Keratinocyte (primary cell): ENCODE results near the gene SLC6A2. TPM values are rescaled to one million over a fixed set of nuclear protein-coding genes. Genes with fewer than 3 reads are reported as not detected.

Experiments used
- DNase-seq: peaks from one replicate; pipeline ENCODE4 v3.0.0-alpha.2; 2011; ENCODE audit warnings: low read depth, missing footprints, low spot score
- FAIRE-seq: peaks from 2 replicates; lab custom pipeline; 2011; peaks lifted over from hg19 to GRCh38; lab: Jason Lieb, UNC
- H2AFZ ChIP-seq: 2 replicates; pipeline ENCODE4 v1.6.0; 2012; ENCODE audit warnings: low read length, control low read depth, inconsistent platforms; ENCODE audit not compliant: control insufficient read depth
- H3K27ac ChIP-seq: 2 replicates; pipeline ENCODE4 v1.5.1; 2011; ENCODE audit warnings: low read length; ENCODE audit not compliant: control insufficient read depth, insufficient read depth
- H3K27me3 ChIP-seq: 3 replicates; pipeline ENCODE4 v1.6.0; 2011; ENCODE audit warnings: low read length; ENCODE audit not compliant: control insufficient read depth, insufficient read depth; ENCODE audit errors: extremely low read depth
- H3K36me3 ChIP-seq, 2 experiments: 2 replicates in 1 of 2; 3 replicates in 1 of 2; pipeline ENCODE4 v1.5.1; 2011; ENCODE audit warnings: low read length in 2 of 2, mild to moderate bottlenecking in 1 of 2; ENCODE audit not compliant: control insufficient read depth in 2 of 2, insufficient read depth in 2 of 2; ENCODE audit errors: extremely low read depth in 1 of 2
- H3K4me1 ChIP-seq: 3 replicates; pipeline ENCODE4 v1.5.1; 2011; ENCODE audit warnings: low read length; ENCODE audit not compliant: control insufficient read depth, insufficient read depth; ENCODE audit errors: extremely low read depth
- H3K4me2 ChIP-seq: 3 replicates; pipeline ENCODE4 v1.6.0; 2011; ENCODE audit warnings: low read depth, low read length; ENCODE audit not compliant: control insufficient read depth, insufficient read depth; ENCODE audit errors: extremely low read depth
- H3K4me3 ChIP-seq, 3 experiments: fragments of 200-600 bp in 1 of 3; sonication (generic) in 1 of 3; 2 replicates in 2 of 3; 3 replicates in 1 of 3; pipeline ENCODE4 v1.5.1; 2011 to 2016; ENCODE audit warnings: low read length in 3 of 3, mild to moderate bottlenecking in 3 of 3, control low read depth in 2 of 3, inconsistent platforms in 1 of 3, low read depth in 1 of 3, mixed read lengths in 1 of 3, mixed run types in 1 of 3, moderate library complexity in 1 of 3; ENCODE audit not compliant: control insufficient read depth in 2 of 3, insufficient read depth in 2 of 3; ENCODE audit errors: extremely low read depth in 1 of 3
- H3K79me2 ChIP-seq: 2 replicates; pipeline ENCODE4 v1.6.0; 2012; ENCODE audit warnings: low read length; ENCODE audit not compliant: control insufficient read depth, insufficient read depth
- H3K9ac ChIP-seq: 3 replicates; pipeline ENCODE4 v1.6.0; 2011; ENCODE audit warnings: low read length; ENCODE audit not compliant: control insufficient read depth, insufficient read depth; ENCODE audit errors: extremely low read depth
- H3K9me1 ChIP-seq: 3 replicates; pipeline ENCODE4 v1.6.0; 2011; ENCODE audit warnings: low read length; ENCODE audit not compliant: control insufficient read depth, insufficient read depth; ENCODE audit errors: extremely low read depth
- H3K9me3 ChIP-seq: 2 replicates; pipeline ENCODE4 v1.5.1; 2012; ENCODE audit warnings: low read depth, low read length; ENCODE audit not compliant: control insufficient read depth
- H4K20me1 ChIP-seq: 3 replicates; pipeline ENCODE4 v1.6.0; 2011; ENCODE audit warnings: low read length; ENCODE audit not compliant: control insufficient read depth, insufficient read depth; ENCODE audit errors: extremely low read depth
- CTCF ChIP-seq, 3 experiments: IDR thresholded peaks in 1 of 3; conservative IDR thresholded peaks in 1 of 3; optimal IDR thresholded peaks in 1 of 3; 2 replicates in 2 of 3; 3 replicates in 1 of 3; pipeline versions ENCODE3 to v1.5.1; 2011; ENCODE audit warnings: low read length in 3 of 3, mild to moderate bottlenecking in 3 of 3, moderate library complexity in 2 of 3, control low read depth in 1 of 3, inconsistent platforms in 1 of 3; ENCODE audit not compliant: insufficient read depth in 2 of 3; ENCODE audit errors: extremely low read depth in 1 of 3
- EZH2 ChIP-seq: IDR thresholded peaks from one replicate; pipeline ENCODE4 v1.6.1; 2012; ENCODE audit warnings: inconsistent platforms, mild to moderate bottlenecking, low read length, moderate library complexity
- dilution Hi-C: fragments of 300-500 bp; cut with MboI; formaldehyde crosslinking; loops from one replicate; pipeline ENCODE4 v1.7.0; 2020; ENCODE audit warnings: low sequenced_read_pairs; ENCODE audit not compliant: extremely low pct_ligation_motif_present
- polyA plus RNA-seq, 5 experiments: library from polyadenylated mRNA; depleted of rRNA in 3 of 5; stranded (reverse) in 3 of 5; stranded (forward) in 1 of 5; unstranded in 1 of 5; fragments of >200 nt; gene quantifications; 1 replicate in 1 of 5; 2 replicates in 3 of 5; 3 replicates in 1 of 5; pipeline versions ENCODE4 v1.2.1 to v1.2.3, GENCODE V29; 2011 to 2012; ENCODE audit warnings: missing spikeins in 2 of 5, low read depth in 1 of 5, low replicate concordance in 1 of 5

SLC6A2 gene
- polyA plus RNA-seq, 1 donor (not counting 4 experiments of a cell fraction or from before 2014, with no cell fraction given), result 0.20 TPM

GRCh38 chr16:55701442-55702319 lies 45.9 kb downstream of the SLC6A2 start:
- H2AFZ ChIP-seq, result no peak overlapping the region
- no peaks in the 10 kb centered on the region for H3K9me1 ChIP-seq
- no peaks in the 10 kb centered on the region for H3K36me3 ChIP-seq
- dilution Hi-C loops, result loop anchor here (25.0 kb wide), 1 partner anchor 136 kb away; the partner anchor contains the start of gene CES1
- H3K27me3 ChIP-seq, result no peaks in the 10 kb centered on the region
- TF ChIP-seq EZH2 (no peak), CTCF (optimal IDR thresholded peaks at IDR 0.05 in 1 of 3, IDR thresholded peaks at IDR 0.05 in 1 of 3, conservative IDR thresholded peaks at IDR 0.05 in 1 of 3; ENCODE audit: extremely low read depth in 1 of 3, insufficient read depth in 2 of 3, low read length in 3 of 3) (peak; percentile 73 to 86 (median 79))
- H4K20me1 ChIP-seq, result no peaks in the 10 kb centered on the region
- no peaks in the 10 kb centered on the region for H3K9me3 ChIP-seq
- H3K27ac ChIP-seq, result no peak overlapping the region
- no peaks in the 10 kb centered on the region for H3K79me2 ChIP-seq
- H3K4me3 ChIP-seq, result no peak overlapping the region
- no peak overlapping the region for H3K9ac ChIP-seq
- H3K4me1 ChIP-seq, result no peaks in the 10 kb centered on the region
- H3K4me2 ChIP-seq, result no peak overlapping the region
- DNase-seq (no peak), FAIRE-seq (peak; percentile 79)

GRCh38 chr16:55703003-55704001 lies 47.5 kb downstream of the SLC6A2 start:
- DNase-seq (no peak), FAIRE-seq (peak; percentile 67)

More at GRCh38 chr16:55703003-55704001, 47.5 kb downstream of the SLC6A2 start:
- H3K4me3 ChIP-seq, result no peak overlapping the region
- H3K4me1 ChIP-seq, result no peaks in the 10 kb centered on the region
- H4K20me1 ChIP-seq, result no peaks in the 10 kb centered on the region
- no peak overlapping the region for H3K27ac ChIP-seq
- H3K4me2 ChIP-seq, result no peak overlapping the region
- H3K9ac ChIP-seq, result no peak overlapping the region
- H3K9me1 ChIP-seq, result no peaks in the 10 kb centered on the region
- dilution Hi-C loops, result loop anchor here (25.0 kb wide), 1 partner anchor 134 kb away; the partner anchor contains the start of gene CES1
- no peaks in the 10 kb centered on the region for H3K36me3 ChIP-seq
- H3K9me3 ChIP-seq, result no peaks in the 10 kb centered on the region
- H2AFZ ChIP-seq, result no peak overlapping the region
- no peaks in the 10 kb centered on the region for H3K79me2 ChIP-seq
- H3K27me3 ChIP-seq, result no peaks in the 10 kb centered on the region
- no peak for TF ChIP-seq EZH2
- peak in 2 of 3 experiments; percentile 44 to 54 for TF ChIP-seq CTCF (optimal IDR thresholded peaks at IDR 0.05 in 1 of 3, IDR thresholded peaks at IDR 0.05 in 1 of 3, conservative IDR thresholded peaks at IDR 0.05 in 1 of 3; ENCODE audit: extremely low read depth in 1 of 3, insufficient read depth in 2 of 3, low read length in 3 of 3)
